Stimulated activated CD4-positive, alpha-beta T cell treated with anti-CD3 and anti-CD28 coated beads, TNF-alpha, amount 100 ng/mL, for 48 hours (primary cell): Measurements from ENCODE around the gene SCTR.
"Not testable (repeated sequence)": the region's sequence is repeated elsewhere in the genome, so short reads cannot be mapped to it uniquely, and the experiment has no call there.

Experiments used
- DNase-seq, 3 donors: peaks; one replicate each; pipeline ENCODE4 v3.0.0-alpha.2; 2020; ENCODE audit warnings: low read depth in 3 of 3

Gene SCTR

DNA sequence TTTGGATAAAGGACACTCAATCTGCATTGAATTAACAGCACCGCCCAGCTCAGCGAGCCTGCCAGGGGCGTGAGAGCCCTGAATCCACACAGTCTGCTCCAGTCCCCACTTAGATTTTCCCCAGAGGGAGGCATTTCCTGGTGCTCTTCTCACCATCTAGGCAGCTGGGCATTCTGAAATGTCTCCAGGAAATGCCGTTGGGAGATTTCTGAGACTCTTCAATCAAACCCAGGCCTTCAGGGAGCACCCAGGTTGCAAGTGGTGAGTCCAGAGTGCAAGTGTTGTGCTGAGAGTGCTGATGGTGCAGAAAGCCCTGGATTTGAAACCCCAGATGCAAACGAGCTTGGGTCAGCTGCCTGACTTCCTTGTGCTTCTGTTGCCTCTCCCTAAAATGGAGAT lies 116.1 kb downstream of the SCTR start:
- no peak for DNase-seq

- DNase-seq = peak in 2 of 3 donors; percentile 11 to 12
Observed at GRCh38 chr2:119407430-119408220, 116.7 kb downstream of the SCTR start.

- DNase-seq = no peak
Observed at GRCh38 chr2:119405151-119405550, 119.1 kb downstream of the SCTR start.

GRCh38 chr2:119403618-119404017 lies 120.7 kb downstream of the SCTR start:
- DNase-seq = not testable (repeated sequence)

DNA sequence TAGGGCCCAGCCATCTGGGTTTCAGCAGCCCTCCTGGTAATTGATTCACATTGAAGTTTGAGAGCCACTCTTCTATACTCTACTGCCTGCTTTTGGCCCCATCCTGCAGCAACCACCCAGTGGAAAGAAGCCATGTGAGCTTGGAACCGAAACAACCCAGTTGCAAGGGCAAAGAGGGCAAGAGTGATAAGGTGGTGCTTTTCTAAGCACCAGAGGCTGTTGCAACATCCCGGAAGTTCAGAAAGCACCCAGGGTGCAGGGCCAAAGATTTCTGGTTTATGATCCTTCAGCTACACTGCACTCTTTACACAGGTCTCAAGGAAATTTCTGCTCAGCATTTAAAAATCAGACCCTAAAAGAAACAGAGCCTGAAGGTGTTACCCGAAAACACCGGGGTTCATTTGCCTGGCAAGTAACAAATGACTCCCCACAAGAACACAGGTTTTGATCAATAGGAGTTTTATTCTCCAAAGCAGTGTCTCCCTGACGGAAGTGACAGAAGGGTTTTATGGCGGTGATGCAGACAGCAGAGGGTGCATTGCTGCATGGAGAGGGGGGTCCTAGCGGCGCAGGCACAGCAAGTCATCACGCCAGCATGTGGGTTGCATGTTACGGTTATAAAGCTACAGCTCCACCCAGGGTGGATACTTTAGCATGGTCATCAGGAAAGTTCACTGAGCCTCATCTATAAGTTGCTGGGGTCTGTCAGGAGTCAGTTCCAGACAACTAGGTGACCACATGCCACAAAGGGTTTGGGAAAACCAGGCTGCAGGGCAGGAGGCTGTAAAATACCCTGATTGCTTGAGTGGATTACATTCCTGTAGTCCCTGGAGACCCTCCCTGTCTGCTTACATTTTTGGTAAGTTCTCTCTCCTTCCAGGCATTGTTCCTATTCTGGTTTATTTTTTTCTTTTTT lies 121.4 kb downstream of the SCTR start:
- DNase-seq = no peak

DNA sequence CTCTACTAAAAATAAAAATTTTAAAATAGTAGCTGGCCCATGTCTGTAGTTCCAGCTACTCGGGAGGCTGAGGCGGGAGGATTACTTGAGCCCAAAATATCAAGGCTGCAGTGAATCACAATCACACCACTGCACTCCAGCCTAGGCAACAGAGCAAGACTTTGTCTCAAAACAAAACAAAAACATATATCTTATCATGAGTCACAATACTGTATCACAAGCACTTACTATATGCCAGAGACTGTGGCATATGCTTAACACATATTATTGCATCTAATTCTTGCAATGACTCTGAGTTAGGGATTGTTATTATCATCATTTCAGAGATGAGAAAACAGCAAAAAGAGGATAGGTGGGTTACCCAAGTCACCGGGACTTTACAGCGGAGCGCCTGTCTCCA lies 122.2 kb downstream of the SCTR start:
- no peak for DNase-seq

DNA sequence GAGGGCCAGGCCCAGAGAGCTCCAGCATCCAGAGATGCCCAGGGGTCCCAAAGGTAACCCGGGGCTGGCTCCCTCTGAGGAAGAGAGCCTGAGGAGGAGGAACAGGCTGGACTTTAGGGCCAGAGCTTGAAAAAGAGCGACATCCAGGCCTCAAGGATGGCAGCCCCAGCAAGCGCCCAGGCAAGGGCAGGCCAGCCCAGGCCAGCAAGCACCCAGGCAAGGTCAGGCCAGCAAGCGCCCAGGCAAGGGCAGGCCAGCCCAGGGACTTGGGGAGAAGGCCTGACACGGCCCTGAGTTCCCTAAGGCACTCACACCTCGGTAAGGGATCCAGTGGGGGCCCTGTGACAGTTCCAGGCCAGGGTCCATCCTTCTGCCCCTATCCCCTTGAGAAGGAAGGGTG lies 127.1 kb downstream of the SCTR start:
- no peak for DNase-seq

- DNase-seq = no peak
Observed at GRCh38 chr2:119393971-119394748, 130.1 kb downstream of the SCTR start.
